ENCODE results near the gene GPRIN3. TPM values are rescaled to one million over a fixed set of nuclear protein-coding genes. Genes with fewer than 3 reads are reported as not detected.

The GPRIN3 gene
- total and polyA plus RNA-seq, 8 donors, result 0.84 to 7.6 (median 3.1) TPM

DNA sequence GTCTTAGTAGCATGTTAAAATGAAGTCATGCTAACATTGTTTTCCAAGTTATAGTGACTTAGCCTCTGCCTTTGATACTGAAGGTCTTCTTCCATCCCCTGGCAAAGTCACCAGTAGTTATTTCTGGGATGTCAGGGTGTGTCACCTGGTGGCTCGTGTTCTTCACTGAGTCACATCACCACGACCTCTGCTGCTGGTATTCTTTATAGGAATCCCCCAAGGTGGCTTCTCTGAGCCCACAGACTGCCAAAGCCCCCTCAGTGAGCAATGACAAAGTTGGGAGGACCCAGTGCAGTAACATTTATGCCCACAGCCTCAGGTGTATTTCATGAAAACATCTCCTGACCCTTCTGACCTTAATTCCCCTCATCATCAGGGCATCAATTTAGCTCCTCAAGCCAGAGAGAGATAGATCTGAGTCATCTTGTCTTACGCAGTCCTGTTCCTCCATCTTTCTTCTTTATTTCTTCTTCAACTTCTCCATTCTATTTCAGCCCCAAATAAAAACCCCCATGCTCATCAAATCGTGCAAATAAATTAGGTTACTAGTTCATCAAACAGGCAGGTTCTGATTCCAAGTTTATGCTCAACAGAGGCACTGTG lies 29.3 kb upstream of the GPRIN3 start:
- Histone ChIP-seq H3K27ac (no peak overlapping the region), H3K36me3 (no peaks in the 10 kb centered on the region), H3K27me3 (no peaks in the 10 kb centered on the region), H3K4me3 (no peak overlapping the region), H3K4me1 (no peaks in the 10 kb centered on the region), H3K9me3 (no peaks in the 10 kb centered on the region)
- 53 to 65% methylated on average over 4 of the region's 4 CpGs for WGBS, 2 donors
- ATAC-seq (no peak), DNase-seq (no peak), FAIRE-seq (no peak)
- intact Hi-C loops (cut with DNase I), result no loop called here
- TF ChIP-seq, protein P1, sequence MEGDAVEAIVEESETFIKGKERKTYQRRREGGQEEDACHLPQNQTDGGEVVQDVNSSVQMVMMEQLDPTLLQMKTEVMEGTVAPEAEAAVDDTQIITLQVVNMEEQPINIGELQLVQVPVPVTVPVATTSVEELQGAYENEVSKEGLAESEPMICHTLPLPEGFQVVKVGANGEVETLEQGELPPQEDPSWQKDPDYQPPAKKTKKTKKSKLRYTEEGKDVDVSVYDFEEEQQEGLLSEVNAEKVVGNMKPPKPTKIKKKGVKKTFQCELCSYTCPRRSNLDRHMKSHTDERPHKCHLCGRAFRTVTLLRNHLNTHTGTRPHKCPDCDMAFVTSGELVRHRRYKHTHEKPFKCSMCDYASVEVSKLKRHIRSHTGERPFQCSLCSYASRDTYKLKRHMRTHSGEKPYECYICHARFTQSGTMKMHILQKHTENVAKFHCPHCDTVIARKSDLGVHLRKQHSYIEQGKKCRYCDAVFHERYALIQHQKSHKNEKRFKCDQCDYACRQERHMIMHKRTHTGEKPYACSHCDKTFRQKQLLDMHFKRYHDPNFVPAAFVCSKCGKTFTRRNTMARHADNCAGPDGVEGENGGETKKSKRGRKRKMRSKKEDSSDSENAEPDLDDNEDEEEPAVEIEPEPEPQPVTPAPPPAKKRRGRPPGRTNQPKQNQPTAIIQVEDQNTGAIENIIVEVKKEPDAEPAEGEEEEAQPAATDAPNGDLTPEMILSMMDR (IDR thresholded peaks at IDR 0.05), result no peak

DNA sequence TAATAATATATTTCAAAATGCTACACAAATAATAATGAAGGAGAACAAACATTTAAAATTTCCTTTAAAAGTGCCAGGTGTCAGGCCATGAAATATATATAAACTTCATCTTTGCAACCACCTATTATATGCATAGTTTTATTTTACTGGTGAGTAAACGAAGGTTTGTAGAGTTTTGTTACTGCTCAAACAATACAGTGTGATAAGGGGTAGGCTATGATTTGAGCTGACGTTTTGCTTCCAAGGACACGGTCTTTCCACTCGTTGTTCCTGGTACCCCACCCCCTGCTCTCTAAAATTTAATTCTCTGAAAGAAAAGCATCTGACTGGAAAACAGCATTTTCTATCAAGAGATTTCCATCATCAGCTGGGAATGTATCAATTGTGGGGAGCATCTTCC lies 27.2 kb upstream of the GPRIN3 start:
- no peak overlapping the region for H3K4me3 ChIP-seq
- H3K27ac ChIP-seq, result no peak overlapping the region
- no peaks in the 10 kb centered on the region for H3K4me1 ChIP-seq
- DNase-seq (no peak), FAIRE-seq (no peak), ATAC-seq (peak in 1 of 4 donors; percentile 62)
- H3K36me3 ChIP-seq, result no peaks in the 10 kb centered on the region
- H3K27me3 ChIP-seq, result no peaks in the 10 kb centered on the region
- intact Hi-C loops (cut with DNase I), result no loop called here
- TF ChIP-seq, protein P1 (IDR thresholded peaks at IDR 0.05), result no peak
- WGBS, 2 donors, result 21 to 27% methylated on average over 4 of the region's 4 CpGs
- H3K9me3 ChIP-seq, result no peaks in the 10 kb centered on the region

DNA sequence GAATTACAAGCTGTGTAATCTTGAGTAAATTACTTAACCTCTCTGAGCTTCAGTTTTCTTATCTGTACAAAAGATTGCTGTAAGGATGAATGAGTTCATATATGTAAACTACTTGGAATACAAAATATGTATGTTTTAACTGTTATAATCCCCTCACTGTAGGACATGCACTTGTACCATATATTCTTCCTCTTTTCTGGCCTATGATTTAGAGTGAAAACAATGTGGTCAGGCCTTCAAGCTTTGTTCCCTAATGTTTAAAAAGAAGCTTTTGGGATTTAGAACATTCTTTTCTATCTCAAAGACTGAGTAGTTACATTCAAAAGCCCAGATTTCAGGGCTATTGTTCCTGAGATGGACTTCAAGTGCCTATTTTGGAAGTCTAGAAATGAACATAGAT lies 26.7 kb upstream of the GPRIN3 start:
- FAIRE-seq (no peak), DNase-seq (no peak), ATAC-seq (peak in 1 of 4 donors; percentile 44)
- Histone ChIP-seq H3K36me3 (no peaks in the 10 kb centered on the region), H3K4me1 (no peaks in the 10 kb centered on the region), H3K4me3 (no peak overlapping the region), H3K27ac (no peak overlapping the region), H3K27me3 (no peaks in the 10 kb centered on the region), H3K9me3 (no peaks in the 10 kb centered on the region)
- TF ChIP-seq, protein P1 (IDR thresholded peaks at IDR 0.05), result no peak
- intact Hi-C loops (cut with DNase I), result no loop called here

DNA sequence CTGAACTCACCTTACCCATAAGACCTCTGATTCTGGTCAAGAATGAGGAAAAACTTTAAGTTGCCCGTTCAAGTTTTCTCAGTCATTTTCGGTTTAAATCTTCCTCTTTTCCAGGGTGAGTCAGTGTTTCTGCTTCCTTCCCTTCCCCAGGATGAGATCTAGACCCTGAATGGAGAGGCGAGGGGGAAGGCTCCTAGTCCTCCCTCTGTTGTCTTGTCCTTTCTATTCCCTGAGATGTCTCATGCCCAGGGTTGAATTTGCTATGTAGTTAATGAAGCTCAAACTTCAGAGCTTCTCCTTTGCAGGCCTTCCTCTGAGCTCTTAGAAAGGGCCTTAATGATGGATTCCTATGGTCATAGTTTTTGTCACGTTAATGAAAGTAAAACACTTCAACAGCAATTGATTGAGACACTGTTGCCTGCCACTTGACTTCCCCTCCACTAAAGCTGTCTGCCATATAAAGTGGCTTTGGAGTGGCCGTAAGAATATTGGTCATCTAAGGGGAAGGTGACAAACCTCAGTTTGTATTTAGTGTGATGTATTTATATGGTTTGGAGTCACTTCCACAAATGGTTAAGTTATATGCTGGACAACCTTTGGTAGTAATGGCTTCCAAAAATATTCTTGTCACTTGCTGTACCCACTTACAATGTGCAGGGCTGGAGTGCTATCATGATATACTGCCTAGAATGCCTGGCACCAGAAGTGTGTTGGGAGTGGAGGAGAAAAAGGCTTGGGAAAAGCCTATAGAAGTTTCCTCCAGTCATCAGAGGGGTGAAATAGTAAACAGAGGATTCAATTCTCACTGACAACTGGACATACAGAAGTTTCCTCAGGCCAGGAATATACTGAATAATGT lies 24.3 kb upstream of the GPRIN3 start:
- H3K4me3 ChIP-seq, result no peak overlapping the region
- peak in 1 of 4 donors; percentile 61 for ATAC-seq
- 87 to 93% methylated on average over 5 of the region's 5 CpGs for WGBS, 2 donors

More for the DNA sequence above, 24.3 kb upstream of the GPRIN3 start:
- DNase-seq (no peak), FAIRE-seq (no peak)
- no peaks in the 10 kb centered on the region for H3K27me3 ChIP-seq
- intact Hi-C loops (cut with DNase I), result no loop called here
- no peak overlapping the region for H3K27ac ChIP-seq
- H3K36me3 ChIP-seq, result no peaks in the 10 kb centered on the region
- TF ChIP-seq, protein P1 (IDR thresholded peaks at IDR 0.05), result no peak
- no peaks in the 10 kb centered on the region for H3K9me3 ChIP-seq
- H3K4me1 ChIP-seq, result no peaks in the 10 kb centered on the region

Data from pancreas (tissue), 10 donors.